ENCODE data around the gene NCL.
A peak's percentile ranks its signal among the peaks of the same experiment; 100 is the strongest.

NCL gene

GRCh38 chr2:231482806-231483391 is 18.6 kb upstream of the NCL start:
- H3K9me3 Mint-ChIP-seq: no peaks in the 10 kb centered on the region
- H3K36me3 Mint-ChIP-seq: peaks cover 0 to 7% of the 10 kb centered on the region in 2 donors
- H3K4me3 Mint-ChIP-seq: peak overlapping the region; percentile 85 to 91
- H3K27ac Mint-ChIP-seq: peak overlapping the region; percentile 94
- peak; percentile 83 to 84 for ATAC-seq (replicated peaks)
- peak; percentile 68 for DNase-seq
- no peaks in the 10 kb centered on the region for H3K27me3 Mint-ChIP-seq
- H3K4me1 Mint-ChIP-seq: peaks cover 12 to 27% of the 10 kb centered on the region in 2 donors

DNA sequence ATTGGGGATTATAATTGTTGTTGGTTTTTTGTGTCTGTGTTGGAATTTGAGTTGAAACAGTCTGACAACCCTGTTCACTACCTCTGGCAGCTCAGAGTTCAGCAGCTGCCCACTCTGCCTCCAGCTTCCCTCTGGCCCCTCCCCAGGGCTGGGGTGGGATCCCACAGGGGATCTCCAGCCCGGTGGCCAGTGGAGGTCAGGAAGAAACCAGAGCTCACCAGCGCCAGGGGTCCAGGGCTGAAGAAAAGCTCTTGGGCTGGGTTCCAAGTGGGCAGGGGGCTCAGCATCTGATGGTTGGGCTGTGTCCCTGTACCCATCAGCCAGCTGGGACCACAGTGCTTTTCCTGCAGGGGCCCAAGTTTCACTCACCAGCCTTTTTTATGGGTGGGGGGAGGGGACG is 16.5 kb upstream of the NCL start:
- DNase-seq: no peak
- Mint-ChIP-seq H3K4me3 (no peak overlapping the region), H3K9me3 (no peaks in the 10 kb centered on the region), H3K27me3 (no peaks in the 10 kb centered on the region), H3K36me3 (peaks cover 1 to 3% of the 10 kb centered on the region in 2 donors), H3K4me1 (peaks cover 12 to 32% of the 10 kb centered on the region in 2 donors), H3K27ac (no peak overlapping the region)
- no peak for ATAC-seq (replicated peaks)

GRCh38 chr2:231479455-231479854 is 15.2 kb upstream of the NCL start:
- Mint-ChIP-seq H3K27me3 (no peaks in the 10 kb centered on the region), H3K27ac (no peak overlapping the region), H3K4me1 (peaks cover 12 to 35% of the 10 kb centered on the region in 2 donors), H3K4me3 (no peak overlapping the region), H3K36me3 (peaks cover 1 to 3% of the 10 kb centered on the region in 2 donors), H3K9me3 (no peaks in the 10 kb centered on the region)
- no peak for ATAC-seq (replicated peaks)
- no peak for DNase-seq

DNA sequence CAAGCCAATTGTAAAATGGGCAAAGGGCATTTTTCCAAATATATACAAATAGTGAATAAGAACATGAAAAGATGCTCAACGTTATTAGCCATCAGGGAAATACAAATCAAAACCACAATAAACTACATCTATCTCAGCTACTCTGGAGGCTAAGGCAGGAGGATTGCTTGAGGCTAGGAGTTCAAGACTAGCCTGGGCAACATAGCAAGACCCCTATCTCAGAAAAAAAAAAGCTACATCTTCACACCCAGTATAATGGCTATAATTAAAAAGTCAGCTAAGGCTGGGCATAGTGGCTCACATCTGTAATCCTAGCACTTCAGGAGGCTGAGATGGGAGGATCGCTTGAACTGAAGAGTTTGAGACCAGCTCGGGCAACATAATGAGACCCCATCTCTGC is 12.6 kb upstream of the NCL start:
- ATAC-seq (replicated peaks) (no peak), DNase-seq (no peak)
- no peaks in the 10 kb centered on the region for H3K9me3 Mint-ChIP-seq
- H3K27me3 Mint-ChIP-seq: peaks cover 7 to 8% of the 10 kb centered on the region in 2 donors
- H3K4me1 Mint-ChIP-seq: peaks cover 3 to 24% of the 10 kb centered on the region in 2 donors
- no peak overlapping the region for H3K27ac Mint-ChIP-seq
- H3K36me3 Mint-ChIP-seq: peaks cover 3 to 7% of the 10 kb centered on the region in 2 donors
- H3K4me3 Mint-ChIP-seq: no peak overlapping the region

DNA sequence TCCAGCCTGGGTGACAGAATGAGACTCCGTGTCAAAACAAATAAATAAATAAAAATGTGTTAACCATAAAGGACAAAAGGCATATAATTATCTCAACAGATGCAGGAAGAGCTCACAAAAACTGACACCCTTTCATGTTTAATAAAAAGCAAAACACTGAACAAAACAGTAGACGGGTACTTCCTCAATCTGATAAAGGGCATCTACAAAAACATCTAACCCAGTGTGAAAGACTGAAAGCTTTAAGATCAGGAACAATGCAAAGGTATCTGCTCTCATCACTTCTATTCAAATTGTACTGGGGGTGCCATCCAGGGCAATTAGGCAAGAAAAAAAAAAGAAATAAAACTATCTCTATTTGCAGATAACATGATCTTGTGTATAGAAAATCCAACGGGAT is 11.7 kb upstream of the NCL start:
- no peak for DNase-seq
- no peak overlapping the region for H3K27ac Mint-ChIP-seq
- H3K4me3 Mint-ChIP-seq: no peak overlapping the region
- peaks cover 7 to 8% of the 10 kb centered on the region in 2 donors for H3K27me3 Mint-ChIP-seq
- peak; percentile 48 to 76 for ATAC-seq (replicated peaks)
- peaks cover 3 to 7% of the 10 kb centered on the region in 2 donors for H3K36me3 Mint-ChIP-seq
- H3K9me3 Mint-ChIP-seq: no peaks in the 10 kb centered on the region
- peaks cover 2 to 21% of the 10 kb centered on the region in 2 donors for H3K4me1 Mint-ChIP-seq

- peaks cover 3% of the 10 kb centered on the region in 2 donors for H3K36me3 Mint-ChIP-seq
- H3K27me3 Mint-ChIP-seq: peaks cover 7 to 8% of the 10 kb centered on the region in 2 donors
- DNase-seq (no peak), ATAC-seq (replicated peaks) (no peak)
- peak overlapping the region; percentile 28 for H3K27ac Mint-ChIP-seq
- H3K4me3 Mint-ChIP-seq: no peak overlapping the region
- peaks cover 7 to 21% of the 10 kb centered on the region in 2 donors for H3K4me1 Mint-ChIP-seq
- no peaks in the 10 kb centered on the region for H3K9me3 Mint-ChIP-seq
Measured at GRCh38 chr2:231472816-231473215, 8.5 kb upstream of the NCL start.

DNA sequence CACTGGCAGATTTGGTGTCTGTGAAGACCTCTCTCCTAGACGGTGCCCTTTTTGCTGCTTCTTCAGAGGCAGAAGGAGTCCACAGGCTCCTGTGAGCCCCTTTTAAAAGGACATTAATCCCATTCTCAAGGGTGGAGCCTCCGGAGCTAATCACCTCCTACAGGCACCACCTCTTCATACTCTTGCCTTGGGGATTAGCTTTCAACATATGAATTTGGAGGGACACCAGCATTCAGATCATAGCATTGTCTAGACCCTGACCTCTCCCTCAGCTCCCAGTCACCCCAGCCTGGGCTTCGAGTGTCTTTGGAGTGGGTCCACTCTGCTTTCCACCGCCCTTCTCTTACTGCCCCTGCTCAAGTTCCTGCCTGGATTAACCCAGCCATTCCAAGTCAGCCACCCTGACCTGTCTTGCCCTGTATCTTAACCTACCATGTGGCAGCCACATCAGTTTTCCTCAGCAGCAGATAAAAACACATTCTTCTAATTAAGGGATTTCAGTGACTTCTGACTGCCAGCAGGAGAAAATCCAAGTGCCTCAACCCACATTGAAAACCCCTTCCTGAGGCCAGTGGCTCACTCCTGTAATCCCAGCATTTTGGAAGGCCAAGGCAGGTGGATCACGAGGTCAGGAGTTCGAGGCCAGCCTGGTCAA is 6.1 kb upstream of the NCL start:
- Mint-ChIP-seq H3K9me3 (no peaks in the 10 kb centered on the region), H3K27me3 (peaks cover 7 to 8% of the 10 kb centered on the region in 2 donors)
- no peak for ATAC-seq (replicated peaks)

GRCh38 chr2:231469583-231469950 is 5.3 kb upstream of the NCL start:
- Mint-ChIP-seq H3K27ac (no peak overlapping the region), H3K36me3 (peaks cover 2 to 3% of the 10 kb centered on the region in 2 donors), H3K4me3 (no peak overlapping the region), H3K4me1 (peaks cover 7 to 20% of the 10 kb centered on the region in 2 donors), H3K27me3 (peaks cover 7 to 8% of the 10 kb centered on the region in 2 donors), H3K9me3 (no peaks in the 10 kb centered on the region)
- DNase-seq (no peak), ATAC-seq (replicated peaks) (no peak)

More for the DNA sequence above, 6.1 kb upstream of the NCL start:
- no peak overlapping the region for H3K27ac Mint-ChIP-seq
- peaks cover 2 to 3% of the 10 kb centered on the region in 2 donors for H3K36me3 Mint-ChIP-seq
- DNase-seq: no peak
- H3K4me1 Mint-ChIP-seq: peaks cover 7 to 17% of the 10 kb centered on the region in 2 donors
- H3K4me3 Mint-ChIP-seq: no peak overlapping the region

DNA sequence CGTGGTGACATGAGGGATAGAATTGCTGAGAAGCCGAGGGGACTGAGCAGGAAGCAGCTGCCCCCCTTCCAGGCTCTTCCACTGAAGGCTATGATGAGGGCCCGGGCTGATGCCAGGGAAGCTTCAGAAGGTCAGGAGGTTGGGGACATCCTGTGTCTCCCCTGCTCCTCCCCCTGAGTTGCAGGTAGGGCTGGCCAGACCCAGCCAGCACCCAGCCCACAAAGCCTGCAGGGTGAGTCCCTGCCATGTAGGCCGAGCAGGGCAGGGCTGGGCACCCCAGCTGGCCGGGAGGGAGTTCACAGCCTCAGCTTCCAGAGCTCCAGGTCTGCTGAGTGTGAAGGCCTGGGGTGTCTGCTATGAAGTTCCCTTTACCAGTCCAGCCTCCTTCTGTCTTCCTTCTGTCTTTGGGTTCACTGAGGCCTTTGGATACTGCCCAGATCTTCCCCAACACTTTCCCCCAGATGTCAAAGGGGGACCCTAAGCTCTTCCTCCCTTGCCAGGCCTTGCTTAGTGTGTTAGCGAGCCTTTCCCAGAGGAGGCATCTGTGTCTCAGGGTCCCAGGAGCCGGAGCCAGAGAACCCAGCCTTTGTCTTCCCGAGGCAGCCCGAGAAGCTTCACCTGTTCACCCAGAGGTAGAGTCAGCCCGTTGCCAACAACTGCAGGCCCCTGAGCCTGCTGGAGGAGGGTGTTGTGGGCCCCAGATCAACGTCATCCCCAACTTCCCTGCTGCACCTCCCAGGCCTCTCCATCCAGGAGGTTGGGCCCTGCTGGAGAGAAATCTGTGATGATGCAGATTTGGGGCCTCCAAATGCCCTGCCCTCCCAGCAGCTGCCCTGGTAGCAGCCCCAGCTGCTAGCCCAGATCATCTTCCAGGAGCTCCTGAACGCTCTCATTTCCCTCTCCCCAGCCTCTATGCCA is 3.6 kb upstream of the NCL start:
- ATAC-seq (replicated peaks) (no peak), DNase-seq (no peak)
- Mint-ChIP-seq H3K4me3 (no peak overlapping the region), H3K4me1 (peaks cover 13 to 28% of the 10 kb centered on the region in 2 donors), H3K27me3 (peaks cover 7 to 8% of the 10 kb centered on the region in 2 donors), H3K36me3 (peaks cover 17 to 19% of the 10 kb centered on the region in 2 donors), H3K27ac (no peak overlapping the region), H3K9me3 (no peaks in the 10 kb centered on the region)

DNA sequence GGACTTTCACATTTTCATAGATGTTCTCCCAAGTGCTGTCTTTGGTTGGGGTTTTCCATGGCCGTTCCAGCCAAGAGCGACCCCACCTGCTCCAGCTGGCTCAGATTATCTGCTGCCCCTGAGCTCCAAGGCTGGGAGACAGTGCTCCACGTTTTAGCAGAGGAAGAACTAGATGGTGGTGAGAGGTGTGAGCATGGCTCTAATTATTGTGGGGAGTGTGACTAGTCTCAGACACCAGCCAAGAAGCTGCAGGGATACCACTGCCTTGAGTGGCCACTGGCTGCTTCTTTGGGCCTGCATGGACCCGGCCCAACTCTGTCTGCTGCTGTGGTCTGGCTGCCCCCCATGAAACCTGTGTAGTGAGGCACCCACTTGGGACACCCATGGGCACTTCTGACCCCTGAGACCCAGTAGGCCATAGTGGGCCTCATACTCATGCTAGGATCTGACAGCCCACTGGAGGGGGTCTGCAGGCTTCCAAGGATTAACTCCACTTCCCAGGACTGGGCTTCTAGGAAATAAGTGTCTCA is 2.8 kb upstream of the NCL start:
- Mint-ChIP-seq H3K9me3 (no peaks in the 10 kb centered on the region), H3K4me1 (peaks cover 15 to 29% of the 10 kb centered on the region in 2 donors), H3K27ac (no peak overlapping the region), H3K27me3 (no peaks in the 10 kb centered on the region), H3K4me3 (no peak overlapping the region), H3K36me3 (peaks cover 19 to 23% of the 10 kb centered on the region in 2 donors)
- DNase-seq (no peak), ATAC-seq (replicated peaks) (no peak)

- H3K9me3 Mint-ChIP-seq: no peaks in the 10 kb centered on the region
- DNase-seq (peak; percentile 39), ATAC-seq (replicated peaks) (peak; percentile 10 to 24)
- peaks cover 0 to 3% of the 10 kb centered on the region in 2 donors for H3K27me3 Mint-ChIP-seq
- H3K4me1 Mint-ChIP-seq: peaks cover 31 to 47% of the 10 kb centered on the region in 2 donors
- H3K27ac Mint-ChIP-seq: peak overlapping the region; percentile 99
- peaks cover 38 to 43% of the 10 kb centered on the region in 2 donors for H3K36me3 Mint-ChIP-seq
- peak overlapping the region; percentile 92 to 99 for H3K4me3 Mint-ChIP-seq
Measured at GRCh38 chr2:231464576-231465540, 574 bp upstream of the NCL start.

GRCh38 chr2:231462729-231463465 is 1.4 kb downstream of the NCL start:
- H3K4me1 Mint-ChIP-seq: peaks cover 33 to 53% of the 10 kb centered on the region in 2 donors
- H3K4me3 Mint-ChIP-seq: peak overlapping the region; percentile 92 to 99
- DNase-seq: no peak
- peak overlapping the region; percentile 99 for H3K27ac Mint-ChIP-seq
- peaks cover 48 to 61% of the 10 kb centered on the region in 2 donors for H3K36me3 Mint-ChIP-seq
- no peaks in the 10 kb centered on the region for H3K9me3 Mint-ChIP-seq
- ATAC-seq (replicated peaks): no peak
- peaks cover 0 to 3% of the 10 kb centered on the region in 2 donors for H3K27me3 Mint-ChIP-seq

Data from stimulated activated naive B cell treated with anti-CD40 and anti-IgM and Interleukin-4, amounts not matched to agents 10 μg/mL and 1 μg/mL and 100 μg/mL, for 72 hours (primary cell).